NCI-H524 treated with DMSO at 0.1 percent for 48 hours (cell line): Measurements from ENCODE around the gene CACNB2.

Source experiments
- DNase-seq: peaks from one replicate; lab custom pipeline; 2025; lab: John Stamatoyannopoulos, UW

CACNB2 gene

GRCh38 chr10:18340496-18341051, 200.3 kb downstream of the CACNB2 start:
- no peak for DNase-seq

GRCh38 chr10:18341055-18341454, 200.8 kb downstream of the CACNB2 start:
- DNase-seq, result no peak

- DNase-seq, result no peak
Observed at GRCh38 chr10:18343573-18343972, 203.3 kb downstream of the CACNB2 start.

GRCh38 chr10:18345308-18345707, 205.1 kb downstream of the CACNB2 start:
- DNase-seq, result no peak

GRCh38 chr10:18350340-18350739, 210.1 kb downstream of the CACNB2 start:
- no peak for DNase-seq

- no peak for DNase-seq
Observed at GRCh38 chr10:18351421-18351820, 211.2 kb downstream of the CACNB2 start.

GRCh38 chr10:18352175-18352574, 212.0 kb downstream of the CACNB2 start:
- no peak for DNase-seq

GRCh38 chr10:18359812-18360211, 219.6 kb downstream of the CACNB2 start:
- DNase-seq, result no peak

- DNase-seq, result no peak
Observed at GRCh38 chr10:18362892-18363291, 222.7 kb downstream of the CACNB2 start.

GRCh38 chr10:18364987-18365775, 225.0 kb downstream of the CACNB2 start:
- peak; percentile 22 for DNase-seq

- DNase-seq, result no peak
Observed at GRCh38 chr10:18367840-18368239, 227.6 kb downstream of the CACNB2 start.

GRCh38 chr10:18368273-18368672, 228.0 kb downstream of the CACNB2 start:
- no peak for DNase-seq

- DNase-seq, result no peak
Observed at GRCh38 chr10:18368682-18369081, 228.5 kb downstream of the CACNB2 start.

GRCh38 chr10:18369859-18370473, 229.7 kb downstream of the CACNB2 start:
- no peak for DNase-seq

GRCh38 chr10:18376650-18377049, 236.4 kb downstream of the CACNB2 start:
- no peak for DNase-seq

- DNase-seq, result no peak
Observed at GRCh38 chr10:18377898-18378297, 237.7 kb downstream of the CACNB2 start.

- no peak for DNase-seq
Observed at GRCh38 chr10:18378766-18379165, 238.5 kb downstream of the CACNB2 start.

- no peak for DNase-seq
Observed at GRCh38 chr10:18381679-18382078, 241.5 kb downstream of the CACNB2 start.

- peak; percentile 74 for DNase-seq
Observed at GRCh38 chr10:18397906-18398305, 257.7 kb downstream of the CACNB2 start.

- DNase-seq, result no peak
Observed at GRCh38 chr10:18399158-18399557, 258.9 kb downstream of the CACNB2 start.

- DNase-seq, result peak; percentile 7
Observed at GRCh38 chr10:18400201-18400905, 260.1 kb downstream of the CACNB2 start.

GRCh38 chr10:18400906-18401245, 260.7 kb downstream of the CACNB2 start:
- DNase-seq, result no peak
